Hepatocyte (in vitro differentiated cells): Measurements from ENCODE around the gene RPS27. TPM values are rescaled to one million over a fixed set of nuclear protein-coding genes. Genes with fewer than 3 reads are reported as not detected.
A peak's percentile ranks its signal among the peaks of the same experiment; 100 is the strongest.
"Not testable (repeated sequence)": the region's sequence is repeated elsewhere in the genome, so short reads cannot be mapped to it uniquely, and the experiment has no call there.

Experiments used
- DNase-seq: peaks from one replicate; pipeline ENCODE4 v3.0.0-alpha.2; 2016; ENCODE audit warnings: low spot score
- H2AFZ ChIP-seq: fragments of 200-600 bp; sonication (generic); 2 replicates; pipeline ENCODE4 v1.6.0; 2016; ENCODE audit warnings: antibody characterized with exemption, mild to moderate bottlenecking
- H3K27ac ChIP-seq: fragments of 200-600 bp; sonication (generic); 2 replicates; pipeline ENCODE4 v1.5.1; 2016; ENCODE audit warnings: mild to moderate bottlenecking
- H3K27me3 ChIP-seq: fragments of 200-600 bp; sonication (generic); 2 replicates; pipeline ENCODE4 v1.6.1; 2016
- H3K36me3 ChIP-seq: fragments of 200-600 bp; sonication (generic); replicated peaks from 2 replicates; pipeline ENCODE4 v1.5.1; 2016; ENCODE audit warnings: low read depth; ENCODE audit not compliant: insufficient read depth
- H3K4me1 ChIP-seq: fragments of 200-600 bp; sonication (generic); 2 replicates; pipeline ENCODE4 v1.5.1; 2016; ENCODE audit warnings: mild to moderate bottlenecking, moderate library complexity; ENCODE audit not compliant: insufficient read depth
- H3K4me2 ChIP-seq: fragments of 200-600 bp; sonication (generic); 2 replicates; pipeline ENCODE4 v1.6.0; 2016
- H3K4me3 ChIP-seq: fragments of 200-600 bp; sonication (generic); 2 replicates; pipeline ENCODE4 v1.5.1; 2016; ENCODE audit warnings: mild to moderate bottlenecking
- H3K79me2 ChIP-seq: fragments of 200-600 bp; sonication (generic); 2 replicates; pipeline ENCODE4 v1.6.0; 2017; ENCODE audit warnings: mild to moderate bottlenecking
- H3K9me2 ChIP-seq: fragments of 200-600 bp; sonication (generic); replicated peaks from 2 replicates; pipeline ENCODE4 v1.6.0; 2017; ENCODE audit warnings: mild to moderate bottlenecking; ENCODE audit not compliant: insufficient read depth
- H3K9me3 ChIP-seq: fragments of 200-600 bp; sonication (generic); 2 replicates; pipeline ENCODE4 v1.5.1; 2016; ENCODE audit warnings: low read depth, mild to moderate bottlenecking
- H4K20me1 ChIP-seq: fragments of 200-600 bp; sonication (generic); 2 replicates; pipeline ENCODE4 v1.6.0; 2016; ENCODE audit warnings: mild to moderate bottlenecking; ENCODE audit not compliant: insufficient read depth, poor library complexity, severe bottlenecking
- EZH2 ChIP-seq: fragments of 200-600 bp; sonication (generic); IDR thresholded peaks from 2 replicates; pipeline ENCODE4 v1.6.1; 2016; ENCODE audit warnings: antibody characterized with exemption, mild to moderate bottlenecking, borderline replicate concordance
- EZH2phosphoT487 ChIP-seq: fragments of 200-600 bp; sonication (generic); IDR thresholded peaks from one replicate; pipeline ENCODE4 v1.6.1; 2018; ENCODE audit warnings: antibody characterized with exemption, mild to moderate bottlenecking, low read depth, moderate library complexity; ENCODE audit not compliant: unreplicated experiment, severe bottlenecking
- WGBS: methylation state at CpG from one replicate; pipeline ENCODE4 v1.1.6; 2016; ENCODE audit warnings: low lambda C conversion rate; ENCODE audit errors: missing lambda C conversion rate; 5-methylcytosine and 5-hydroxymethylcytosine counted together
- polyA plus RNA-seq: library from polyadenylated mRNA; unstranded; fragments of >200 nt; fragmentation: Nextera tagmentation; extraction: Ambion mirVana; gene quantifications from 2 replicates; pipeline ENCODE4 v1.2.1, GENCODE V29; 2016
- total RNA-seq: library from RNA; depleted of rRNA; stranded (reverse); fragments of >200 nt; gene quantifications from 2 replicates; pipeline ENCODE4 v1.2.3, GENCODE V29; 2014
- TF ChIP-seq, protein P1 (sequence below): fragments of 200-600 bp; sonication (generic); IDR thresholded peaks from 2 replicates; pipeline ENCODE4 v1.5.1; 2016; ENCODE audit warnings: antibody characterized with exemption, mild to moderate bottlenecking; ENCODE audit not compliant: poor library complexity

Gene RPS27
- total and polyA plus RNA-seq, 2 experiments from 2014 or later, result 1,696 to 2,548 TPM

DNA sequence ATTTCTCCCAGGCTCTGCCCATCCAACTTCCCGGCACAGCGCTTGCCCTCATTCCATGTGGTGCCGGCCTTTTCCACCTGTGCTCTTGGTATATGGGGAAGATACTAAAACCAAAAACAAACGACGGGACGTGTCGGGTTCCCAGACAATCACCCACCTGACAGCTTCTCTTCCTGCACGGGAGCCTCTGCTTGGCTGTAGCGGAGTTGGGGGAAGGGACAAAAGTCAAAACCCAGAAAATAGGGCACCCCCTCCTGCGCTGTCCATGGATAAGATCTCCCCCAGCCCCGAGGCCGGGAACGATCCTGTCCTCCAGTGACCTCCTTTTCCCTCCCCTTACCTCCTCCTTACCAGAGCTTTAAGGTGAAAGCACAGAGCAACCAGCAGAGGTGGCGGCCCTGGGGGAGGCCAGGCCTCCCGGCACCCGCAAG is 13.7 kb upstream of the RPS27 start:
- Histone ChIP-seq H3K4me3 (peak overlapping the region; percentile 75), H2AFZ (peak overlapping the region; percentile 72)
- TF ChIP-seq, protein P1, sequence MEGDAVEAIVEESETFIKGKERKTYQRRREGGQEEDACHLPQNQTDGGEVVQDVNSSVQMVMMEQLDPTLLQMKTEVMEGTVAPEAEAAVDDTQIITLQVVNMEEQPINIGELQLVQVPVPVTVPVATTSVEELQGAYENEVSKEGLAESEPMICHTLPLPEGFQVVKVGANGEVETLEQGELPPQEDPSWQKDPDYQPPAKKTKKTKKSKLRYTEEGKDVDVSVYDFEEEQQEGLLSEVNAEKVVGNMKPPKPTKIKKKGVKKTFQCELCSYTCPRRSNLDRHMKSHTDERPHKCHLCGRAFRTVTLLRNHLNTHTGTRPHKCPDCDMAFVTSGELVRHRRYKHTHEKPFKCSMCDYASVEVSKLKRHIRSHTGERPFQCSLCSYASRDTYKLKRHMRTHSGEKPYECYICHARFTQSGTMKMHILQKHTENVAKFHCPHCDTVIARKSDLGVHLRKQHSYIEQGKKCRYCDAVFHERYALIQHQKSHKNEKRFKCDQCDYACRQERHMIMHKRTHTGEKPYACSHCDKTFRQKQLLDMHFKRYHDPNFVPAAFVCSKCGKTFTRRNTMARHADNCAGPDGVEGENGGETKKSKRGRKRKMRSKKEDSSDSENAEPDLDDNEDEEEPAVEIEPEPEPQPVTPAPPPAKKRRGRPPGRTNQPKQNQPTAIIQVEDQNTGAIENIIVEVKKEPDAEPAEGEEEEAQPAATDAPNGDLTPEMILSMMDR, result no peak
- TF ChIP-seq EZH2phosphoT487 (no peak), EZH2 (no peak)

DNA sequence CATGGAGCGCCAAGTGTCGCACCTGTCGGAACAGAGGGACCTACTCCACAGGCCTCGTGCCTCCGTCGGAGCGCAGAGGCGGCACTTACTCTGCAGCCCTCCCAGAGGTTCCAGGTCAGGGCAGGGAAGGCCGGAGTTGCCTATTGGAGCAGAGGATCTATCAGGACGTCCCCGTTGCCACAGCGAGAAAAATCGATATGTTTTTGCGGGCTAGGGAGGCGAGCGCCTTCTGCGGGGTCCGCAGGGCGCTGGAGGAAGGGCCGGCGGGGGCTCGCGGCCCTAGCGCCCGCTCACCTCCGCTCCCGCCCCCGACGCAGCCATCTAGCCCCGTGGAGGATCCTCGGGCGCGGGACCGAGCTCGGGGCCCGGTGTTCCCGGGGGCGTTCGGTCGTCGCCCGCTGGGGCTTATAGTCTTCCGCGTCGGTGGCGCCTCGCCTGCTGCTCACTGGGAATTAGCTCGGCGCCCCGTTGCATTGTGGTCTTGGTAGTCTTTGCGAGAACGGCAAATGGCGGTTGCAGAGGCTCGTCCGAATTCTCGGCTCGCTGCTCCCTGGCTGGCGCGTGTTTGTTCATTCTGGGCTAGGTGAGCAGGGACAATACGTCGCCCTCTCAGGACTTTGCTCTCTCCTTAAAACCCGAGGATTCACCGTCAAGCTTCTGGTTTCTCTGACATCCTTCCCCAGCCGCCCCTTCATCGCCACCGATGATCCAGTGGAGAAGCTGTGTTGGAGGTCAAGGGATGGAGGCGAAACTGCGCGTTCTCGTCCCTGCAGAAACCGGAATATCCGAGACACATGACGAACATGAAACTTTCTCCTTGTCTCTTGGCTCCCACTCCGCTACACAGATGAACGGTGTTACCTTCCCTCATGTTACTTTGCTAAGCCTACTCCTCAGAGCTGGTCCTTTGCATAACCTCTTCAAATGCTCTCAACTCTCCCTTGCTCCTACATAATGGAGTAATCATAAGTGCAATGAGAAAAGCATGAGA is 13.0 kb upstream of the RPS27 start, which contains the start of gene JTB:
Gene JTB (minus strand): TSS at position 425 of the 991 bp plus-strand sequence. CDS start 422 bp downstream, at position 3.
- Histone ChIP-seq H3K79me2 (peaks cover 27% of the 10 kb centered on the region), H3K9me3 (no peaks in the 10 kb centered on the region), H2AFZ (peak within 1 kb of the TSS; percentile 72), H3K27ac (peak within 1 kb of the TSS; percentile 93), H3K9me2 (no peaks in the 10 kb centered on the region), H3K27me3 (no peaks in the 10 kb centered on the region), H3K4me1 (peaks cover 14% of the 10 kb centered on the region), H3K4me3 (peak within 1 kb of the TSS; percentile 75), H4K20me1 (peaks cover 3% of the 10 kb centered on the region), H3K36me3 (no peaks in the 10 kb centered on the region), H3K4me2 (peak within 1 kb of the TSS; percentile 99)
- 1% methylated on average over 74 of the region's 75 CpGs for WGBS
- DNase-seq, result peak; percentile 93
- TF ChIP-seq, protein P1, result no peak

More for the DNA sequence above, 13.7 kb upstream of the RPS27 start:
- DNase-seq, result no peak
- Histone ChIP-seq H3K27ac (peak overlapping the region; percentile 93), H3K36me3 (no peaks in the 10 kb centered on the region), H3K79me2 (peaks cover 27% of the 10 kb centered on the region), H3K27me3 (no peaks in the 10 kb centered on the region), H3K4me1 (peaks cover 14% of the 10 kb centered on the region), H3K4me2 (peak overlapping the region; percentile 99), H3K9me3 (no peaks in the 10 kb centered on the region), H3K9me2 (no peaks in the 10 kb centered on the region), H4K20me1 (peaks cover 3% of the 10 kb centered on the region)
- 1% methylated on average over 16 of the region's 16 CpGs for WGBS

DNA sequence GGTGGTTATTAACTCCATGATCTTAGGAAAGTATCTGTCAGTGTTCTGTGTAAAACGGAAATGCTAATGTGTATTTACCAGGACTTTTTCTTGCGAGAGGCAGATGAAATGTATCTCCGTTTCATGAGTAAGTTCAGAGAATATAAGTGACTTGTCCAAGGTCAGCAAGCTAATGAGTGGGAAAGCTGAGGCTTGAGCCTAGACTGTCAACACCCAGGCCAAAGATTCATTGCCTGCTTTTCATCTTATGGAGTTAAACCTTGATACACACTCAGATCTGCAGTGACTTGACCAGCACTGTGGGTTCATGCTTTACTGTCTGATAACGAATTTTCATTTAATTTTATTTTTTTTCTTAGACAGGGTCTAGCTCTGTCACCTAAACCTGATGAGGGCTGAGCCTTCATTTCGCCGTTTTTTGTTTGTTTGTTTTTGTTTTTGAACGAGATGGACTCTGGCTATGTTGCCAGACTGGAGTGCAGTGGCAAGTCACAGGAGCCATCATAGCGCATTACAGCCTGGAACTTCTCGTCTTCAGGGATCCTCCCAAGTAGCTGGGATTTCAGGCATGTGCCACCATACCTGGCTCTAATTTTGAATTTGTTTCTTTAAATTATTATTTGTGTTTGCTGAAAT is 12.2 kb upstream of the RPS27 start:
- Histone ChIP-seq H3K9me2 (no peaks in the 10 kb centered on the region), H3K79me2 (peaks cover 31% of the 10 kb centered on the region), H3K36me3 (no peaks in the 10 kb centered on the region), H3K9me3 (no peaks in the 10 kb centered on the region), H4K20me1 (peaks cover 3% of the 10 kb centered on the region), H3K4me3 (peak overlapping the region; percentile 75), H2AFZ (peak overlapping the region; percentile 72), H3K4me1 (peaks cover 14% of the 10 kb centered on the region), H3K27ac (peak overlapping the region; percentile 93), H3K27me3 (no peaks in the 10 kb centered on the region), H3K4me2 (peak overlapping the region; percentile 99)
- TF ChIP-seq, protein P1, result no peak
- TF ChIP-seq EZH2phosphoT487 (no peak), EZH2 (no peak)
- 79% methylated on average over 9 of the region's 9 CpGs for WGBS
- no peak for DNase-seq

DNA sequence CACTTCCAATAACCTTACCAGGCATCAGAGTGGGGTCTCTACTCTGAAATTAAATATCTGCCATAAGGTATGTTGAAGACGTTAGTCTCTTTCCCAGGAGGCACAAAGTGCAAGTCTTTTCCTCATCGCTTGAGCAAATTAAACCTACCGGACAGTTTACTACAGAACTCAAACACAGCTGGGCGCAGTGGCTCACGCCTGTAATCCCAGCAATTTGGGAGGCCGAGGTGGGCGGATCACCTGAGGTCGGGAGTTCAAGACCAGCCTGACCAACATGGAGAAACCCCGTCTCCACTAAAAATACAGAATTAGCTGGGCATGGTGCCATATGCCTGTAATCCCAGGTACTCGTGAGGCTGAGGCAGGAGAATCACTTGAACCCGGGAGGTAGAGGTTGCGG is 11.5 kb upstream of the RPS27 start:
- H3K9me2 ChIP-seq, H3K36me3 ChIP-seq, DNase-seq, H3K9me3 ChIP-seq, H3K27ac ChIP-seq, H3K4me3 ChIP-seq, H2AFZ ChIP-seq, H4K20me1 ChIP-seq, H3K4me2 ChIP-seq, H3K27me3 ChIP-seq: not testable (repeated sequence)
- Histone ChIP-seq H3K4me1 (peaks cover 14% of the 10 kb centered on the region), H3K79me2 (peaks cover 36% of the 10 kb centered on the region)
- WGBS, result 95% methylated on average over 12 of the region's 12 CpGs

DNA sequence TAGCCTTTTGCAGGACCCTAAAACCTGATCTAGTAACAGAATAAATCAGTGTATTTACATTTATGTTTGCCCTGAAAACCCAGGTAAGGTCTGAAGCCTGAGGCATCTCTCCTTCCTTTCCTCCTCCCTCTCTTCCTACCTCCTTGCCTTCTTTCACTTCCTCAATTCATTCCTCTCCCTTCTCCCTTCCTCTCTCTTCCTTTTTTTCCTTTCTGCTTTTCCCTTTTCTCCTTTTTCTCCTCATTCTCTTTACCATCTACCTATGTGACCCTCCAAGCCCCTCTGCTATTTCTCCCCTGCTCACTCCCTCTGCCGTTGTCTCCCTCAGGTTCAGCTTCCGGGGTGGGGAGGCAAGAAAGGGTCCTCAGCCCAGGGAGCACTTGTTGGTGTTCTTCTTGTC is 8.8 kb upstream of the RPS27 start:
- DNase-seq, H3K27ac ChIP-seq, H3K36me3 ChIP-seq, H3K9me2 ChIP-seq, H3K4me2 ChIP-seq, H2AFZ ChIP-seq, H3K9me3 ChIP-seq, H4K20me1 ChIP-seq, H3K27me3 ChIP-seq, H3K4me3 ChIP-seq: not testable (repeated sequence)
- 97% methylated on average over 2 of the region's 2 CpGs for WGBS
- Histone ChIP-seq H3K4me1 (peaks cover 16% of the 10 kb centered on the region), H3K79me2 (peaks cover 40% of the 10 kb centered on the region)
